Upper lobe of right lung (tissue), 1 donor: ENCODE results near the gene SHISAL1. TPM values are rescaled to one million over a fixed set of nuclear protein-coding genes. Genes with fewer than 3 reads are reported as not detected.

Experiments
- ATAC-seq: fragments of 200-7000 bp; cut with Tn5 transposase; one replicate; pipeline ENCODE4 v1.9.1; 2020; ENCODE audit warnings: mild to moderate bottlenecking, moderate library complexity
- DNase-seq: peaks from one replicate; pipeline ENCODE4 v3.0.0-alpha.2; 2020
- H3K27ac ChIP-seq: fragments of 200-600 bp; one replicate; pipeline ENCODE4 v1.8.0; 2022
- H3K27me3 ChIP-seq: fragments of 200-600 bp; one replicate; pipeline ENCODE4 v1.8.0; 2022; ENCODE audit warnings: mild to moderate bottlenecking
- H3K36me3 ChIP-seq: fragments of 200-600 bp; one replicate; pipeline ENCODE4 v1.8.0; 2022
- H3K4me1 ChIP-seq: fragments of 200-600 bp; one replicate; pipeline ENCODE4 v1.8.0; 2022
- H3K4me3 ChIP-seq: fragments of 200-600 bp; one replicate; pipeline ENCODE4 v1.8.0; 2022; ENCODE audit warnings: mild to moderate bottlenecking
- H3K9me3 ChIP-seq: fragments of 200-600 bp; one replicate; pipeline ENCODE4 v1.8.0; 2022
- CTCF ChIP-seq: fragments of 200-600 bp; IDR thresholded peaks from one replicate; pipeline ENCODE4 v1.8.0; 2022; ENCODE audit warnings: antibody characterized with exemption
- intact Hi-C: fragments of 100-400 bp; cut with DNase I; formaldehyde crosslinking; loops from one replicate; pipeline ENCODE4 v1.11.0; 2022
- total RNA-seq: library from RNA; stranded (reverse); fragmentation: NEBNext Ultra II Directional; extraction: Animal tissue kit (Norgen Biotek cat#: 25700); gene quantifications from one replicate; pipeline ENCODE4 v1.2.1, GENCODE V29; 2021
- donor health status: DM: no; HTN: yes; CAD: no; lungs with severe emphysema.

The SHISAL1 gene
- total RNA-seq, 1 donor from 2014 or later, result 1.0 TPM

DNA sequence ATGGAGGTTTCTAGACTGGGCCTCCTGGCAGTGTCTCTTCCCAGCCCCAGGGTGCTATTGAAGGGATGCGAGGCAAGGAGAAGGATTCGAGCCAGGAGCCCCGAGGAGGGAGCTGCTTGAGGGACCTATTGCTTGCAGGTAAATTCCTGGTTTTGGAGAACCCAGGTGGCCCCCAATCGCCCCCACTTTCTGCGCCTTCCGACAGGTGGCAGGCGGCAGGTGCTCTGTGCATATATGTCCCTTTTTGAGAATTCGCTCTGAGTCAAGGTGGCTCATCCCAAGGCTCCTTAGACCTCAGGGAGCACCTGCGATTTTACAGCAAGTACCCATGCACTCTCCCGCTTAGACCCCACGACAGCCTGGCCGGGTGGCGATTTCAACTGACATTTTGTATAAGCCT is 40.3 kb upstream of the SHISAL1 start:
- DNase-seq, result no peak

DNA sequence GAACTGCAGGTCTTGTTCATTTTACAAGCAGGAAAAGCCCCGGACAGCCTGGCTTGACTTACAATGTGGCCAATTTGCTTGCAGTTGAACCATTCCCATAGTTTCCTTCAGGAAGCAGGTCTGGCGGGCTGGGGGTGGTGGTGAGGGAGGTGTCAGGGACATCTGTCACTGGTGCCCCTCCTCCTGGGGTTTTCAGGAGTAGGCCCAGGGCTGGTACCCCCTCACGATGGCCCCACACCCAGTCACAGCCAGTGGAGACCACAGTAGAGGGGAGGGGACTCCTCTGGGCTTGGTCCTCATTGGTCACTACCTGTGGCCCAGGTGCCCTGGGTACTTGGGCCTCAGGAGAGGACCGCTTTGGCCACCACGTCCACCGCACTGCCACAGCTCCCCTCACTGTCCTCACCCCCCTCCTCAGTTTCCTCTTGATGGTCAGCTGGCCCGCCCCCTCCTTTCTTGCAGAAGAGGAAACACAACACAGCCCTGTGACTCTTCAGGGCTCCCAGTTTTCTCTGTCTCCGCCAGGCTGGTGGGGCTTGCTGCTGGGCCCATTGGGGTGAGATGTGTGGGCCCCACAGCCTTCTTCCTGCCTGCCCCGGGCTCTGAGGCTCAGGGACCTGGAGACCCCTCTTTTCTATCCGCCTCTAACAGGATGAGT is 39.8 kb upstream of the SHISAL1 start:
- no peak for TF ChIP-seq CTCF
- ATAC-seq, result no peak
- no peak overlapping the region for H3K27ac ChIP-seq
- peaks cover 7% of the 10 kb centered on the region for H3K4me1 ChIP-seq
- H3K36me3 ChIP-seq, result no peaks in the 10 kb centered on the region
- intact Hi-C loops, result no loop called here
- peak; percentile 52 for DNase-seq
- H3K4me3 ChIP-seq, result no peak overlapping the region
- no peaks in the 10 kb centered on the region for H3K27me3 ChIP-seq
- no peaks in the 10 kb centered on the region for H3K9me3 ChIP-seq

More for the DNA sequence above, 40.3 kb upstream of the SHISAL1 start:
- H3K27me3 ChIP-seq, result no peaks in the 10 kb centered on the region
- H3K27ac ChIP-seq, result no peak overlapping the region
- no peaks in the 10 kb centered on the region for H3K9me3 ChIP-seq
- H3K4me1 ChIP-seq, result peaks cover 7% of the 10 kb centered on the region
- TF ChIP-seq CTCF, result no peak
- H3K36me3 ChIP-seq, result no peaks in the 10 kb centered on the region
- H3K4me3 ChIP-seq, result no peak overlapping the region
- intact Hi-C loops, result no loop called here
- ATAC-seq, result no peak

DNA sequence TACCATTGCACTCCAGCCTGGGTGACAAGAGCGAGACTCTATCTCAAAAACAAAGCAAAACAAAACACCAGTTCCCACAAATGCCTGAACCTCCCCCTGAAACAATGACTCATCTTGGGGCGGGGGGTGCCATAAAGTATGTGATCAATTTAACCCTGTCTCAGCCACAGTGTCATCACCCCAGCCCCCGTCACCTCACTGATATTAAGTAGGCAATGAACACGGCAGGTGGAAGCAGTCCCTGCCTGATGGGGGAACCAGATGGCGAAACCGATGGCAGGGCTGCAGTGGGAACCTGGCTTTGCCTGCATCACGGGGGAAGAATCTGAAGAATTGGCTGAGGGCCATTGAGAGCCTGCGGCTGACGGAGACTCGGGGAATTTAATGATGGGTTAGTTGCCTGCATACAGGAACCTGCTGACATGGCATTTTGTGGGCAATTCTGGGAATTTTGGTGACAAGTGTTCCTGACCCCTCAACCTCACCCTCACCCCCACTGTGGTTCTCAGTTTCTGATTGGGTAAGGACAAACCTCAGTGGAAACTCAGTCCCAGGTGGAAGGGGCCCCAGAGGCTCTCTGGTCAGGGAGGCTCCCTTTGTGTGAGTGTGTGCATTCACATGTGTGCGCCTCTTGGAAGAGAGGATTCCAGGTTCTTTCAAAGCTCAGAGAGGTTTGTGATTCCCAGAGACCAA is 39.1 kb upstream of the SHISAL1 start:
- peak; percentile 31 for ATAC-seq
- intact Hi-C loops, result no loop called here
- peaks cover 7% of the 10 kb centered on the region for H3K4me1 ChIP-seq
- no peak for DNase-seq
- H3K4me3 ChIP-seq, result no peak overlapping the region
- no peaks in the 10 kb centered on the region for H3K36me3 ChIP-seq
- H3K27ac ChIP-seq, result no peak overlapping the region
- no peak for TF ChIP-seq CTCF
- no peaks in the 10 kb centered on the region for H3K9me3 ChIP-seq
- H3K27me3 ChIP-seq, result no peaks in the 10 kb centered on the region

- no peak for TF ChIP-seq CTCF
- Histone ChIP-seq H3K9me3 (no peaks in the 10 kb centered on the region), H3K4me3 (no peak overlapping the region), H3K27me3 (no peaks in the 10 kb centered on the region), H3K36me3 (no peaks in the 10 kb centered on the region), H3K27ac (no peak overlapping the region), H3K4me1 (peaks cover 7% of the 10 kb centered on the region)
- no peak for ATAC-seq
- intact Hi-C loops, result no loop called here
- no peak for DNase-seq
Observed at GRCh38 chr22:44351037-44351436, 38.3 kb upstream of the SHISAL1 start.

DNA sequence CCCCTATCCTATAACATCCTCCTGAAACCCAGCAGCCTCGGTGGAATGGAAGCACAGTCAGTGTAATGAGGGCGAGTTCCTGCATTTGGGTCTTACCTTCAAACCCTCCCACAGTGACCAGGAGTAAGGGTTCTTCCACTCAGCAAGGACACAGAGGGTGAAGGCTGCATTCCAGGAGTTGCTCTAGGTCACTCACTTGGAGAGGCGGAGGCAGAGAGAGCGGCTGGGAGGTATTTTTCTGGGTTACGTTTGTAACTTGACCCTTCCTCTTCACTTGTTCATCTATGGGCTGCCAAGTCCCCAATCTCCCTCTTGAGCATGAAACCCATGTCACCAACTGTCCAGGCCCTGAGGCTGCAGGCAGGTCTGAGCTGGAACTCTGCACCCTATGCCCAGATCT is 36.8 kb upstream of the SHISAL1 start:
- no peak for TF ChIP-seq CTCF
- ATAC-seq, result no peak
- intact Hi-C loops, result no loop called here

More for the DNA sequence above, 36.8 kb upstream of the SHISAL1 start:
- H3K27ac ChIP-seq, result no peak overlapping the region
- no peak for DNase-seq
- no peak overlapping the region for H3K4me3 ChIP-seq
- H3K9me3 ChIP-seq, result no peaks in the 10 kb centered on the region
- peaks cover 7% of the 10 kb centered on the region for H3K4me1 ChIP-seq
- H3K36me3 ChIP-seq, result no peaks in the 10 kb centered on the region
- H3K27me3 ChIP-seq, result no peaks in the 10 kb centered on the region
